Endothelial cell of umbilical vein (primary cell): ENCODE results near the gene IBSP. TPM values are rescaled to one million over a fixed set of nuclear protein-coding genes. Genes with fewer than 3 reads are reported as not detected.

ENCODE experiments used
- BruUV-seq: library from RNA; stranded (reverse); fragments of 400-500 nt; replicated peaks from 2 replicates; lab custom pipeline; 2021; lab: Mats Ljungman, UMichigan
- CTCF ChIA-PET: fragments of 300-600, 350-600 bp; sonication (Branson Sonifier 250); formaldehyde crosslinking; loops from one replicate; lab custom pipeline; 2021; ENCODE audit warnings: antibody characterized with exemption, inconsistent platforms; lab: Charles Lee
- POLR2A ChIA-PET: fragments of 300-600, 350-600 bp; sonication (Branson Sonifier 250); formaldehyde crosslinking; loops from one replicate; lab custom pipeline; 2021; ENCODE audit warnings: antibody characterized with exemption, inconsistent platforms; lab: Charles Lee
- DNase-seq: peaks from one replicate; pipeline ENCODE4 v3.0.0-alpha.2; 2011; ENCODE audit warnings: low read depth, low spot score
- FAIRE-seq: peaks from 2 replicates; lab custom pipeline; 2011; peaks lifted over from hg19 to GRCh38; lab: Jason Lieb, UNC
- H2AFZ ChIP-seq: 2 replicates; pipeline ENCODE4 v1.6.0; 2012; ENCODE audit warnings: low read depth, low read length, control low read depth, inconsistent platforms
- H3K27ac ChIP-seq: 2 replicates; pipeline ENCODE4 v1.5.1; 2011; ENCODE audit warnings: low read depth, mild to moderate bottlenecking, control low read depth, low read length, moderate library complexity; ENCODE audit not compliant: insufficient read depth
- H3K27me3 ChIP-seq, 2 experiments: 2 replicates each; pipeline versions ENCODE4 v1.6.0 to v1.6.1; 2011; ENCODE audit warnings: low read length in 2 of 2, mixed read lengths in 1 of 2; ENCODE audit not compliant: control insufficient read depth in 2 of 2, insufficient read depth in 2 of 2
- H3K36me3 ChIP-seq, 2 experiments: 2 replicates in 1 of 2; 3 replicates in 1 of 2; pipeline ENCODE4 v1.5.1; 2011; ENCODE audit warnings: low read length in 2 of 2, mild to moderate bottlenecking in 1 of 2, moderate library complexity in 1 of 2; ENCODE audit not compliant: control insufficient read depth in 2 of 2, insufficient read depth in 2 of 2; ENCODE audit errors: extremely low read depth in 1 of 2
- H3K4me1 ChIP-seq: 3 replicates; pipeline ENCODE4 v1.5.1; 2011; ENCODE audit warnings: mild to moderate bottlenecking, low read length; ENCODE audit not compliant: control insufficient read depth, insufficient read depth; ENCODE audit errors: extremely low read depth
- H3K4me2 ChIP-seq: 2 replicates; pipeline ENCODE4 v1.6.1; 2011; ENCODE audit warnings: low read length, control low read depth, mixed read lengths; ENCODE audit not compliant: insufficient read depth
- H3K4me3 ChIP-seq, 3 experiments: fragments of 200-600 bp in 1 of 3; sonication (generic), shearing (Covaris generic) in 1 of 3; replicated peaks in 1 of 3; 2 replicates each; pipeline ENCODE4 v1.5.1; 2011 to 2016; ENCODE audit warnings: control low read depth in 3 of 3, low read length in 3 of 3, mild to moderate bottlenecking in 2 of 3, inconsistent platforms in 1 of 3, low read depth in 1 of 3, moderate library complexity in 1 of 3; ENCODE audit not compliant: insufficient read depth in 1 of 3
- H3K79me2 ChIP-seq: 2 replicates; pipeline ENCODE4 v1.6.0; 2012; ENCODE audit warnings: low read length, inconsistent platforms; ENCODE audit not compliant: control insufficient read depth, insufficient read depth
- H3K9ac ChIP-seq: replicated peaks from 2 replicates; pipeline ENCODE3; 2011; ENCODE audit warnings: low read length, control low read depth; ENCODE audit not compliant: insufficient read depth; ENCODE audit errors: extremely low read depth
- H3K9me1 ChIP-seq: replicated peaks from 3 replicates; pipeline ENCODE4 v1.6.0; 2011; ENCODE audit warnings: mild to moderate bottlenecking, low read length; ENCODE audit not compliant: control insufficient read depth, insufficient read depth; ENCODE audit errors: extremely low read depth
- H3K9me3 ChIP-seq: replicated peaks from 2 replicates; pipeline ENCODE4 v1.5.1; 2012; ENCODE audit warnings: low read length, inconsistent platforms; ENCODE audit not compliant: control insufficient read depth, insufficient read depth
- H4K20me1 ChIP-seq: replicated peaks from 2 replicates; pipeline ENCODE3; 2011; ENCODE audit warnings: mild to moderate bottlenecking, low read length; ENCODE audit not compliant: control insufficient read depth, insufficient read depth; ENCODE audit errors: extremely low read depth
- EZH2 ChIP-seq: IDR thresholded peaks from 2 replicates; pipeline ENCODE4 v1.6.1; 2012; ENCODE audit warnings: borderline replicate concordance, low read depth, mild to moderate bottlenecking, moderate library complexity, low read length, inconsistent platforms; ENCODE audit not compliant: severe bottlenecking
- FOS ChIP-seq: IDR thresholded peaks from 2 replicates; pipeline ENCODE4 v1.6.1; 2011; ENCODE audit warnings: mild to moderate bottlenecking, low read length, moderate library complexity, borderline replicate concordance; ENCODE audit not compliant: insufficient read depth
- GATA2 ChIP-seq: IDR thresholded peaks from 2 replicates; pipeline ENCODE4 v1.7.0; 2011; ENCODE audit warnings: low read depth, mild to moderate bottlenecking, moderate library complexity, mixed read lengths, low read length; ENCODE audit not compliant: insufficient read length, insufficient read depth
- JUN ChIP-seq: IDR thresholded peaks from 2 replicates; pipeline ENCODE4 v1.6.1; 2011; ENCODE audit warnings: borderline replicate concordance, low read depth; ENCODE audit not compliant: insufficient read length, insufficient read depth
- MYC ChIP-seq: IDR thresholded peaks from one replicate; pipeline ENCODE4 v1.6.1; 2011; ENCODE audit warnings: mild to moderate bottlenecking, low read depth, low read length
- POLR2A ChIP-seq: IDR thresholded peaks from 2 replicates; pipeline ENCODE4 v1.6.1; 2012; ENCODE audit warnings: low read depth, mild to moderate bottlenecking, control low read depth, low read length
- POLR2AphosphoS5 ChIP-seq: IDR thresholded peaks from 2 replicates; pipeline ENCODE4 v1.6.1; 2012; ENCODE audit warnings: low read depth, mild to moderate bottlenecking, control low read depth, low read length, moderate library complexity; ENCODE audit not compliant: insufficient read depth
- dilution Hi-C: fragments of 300-500 bp; cut with MboI; formaldehyde crosslinking; loops from one replicate; pipeline ENCODE4 v1.15.0; 2019; ENCODE audit warnings: low sequenced_read_pairs; ENCODE audit not compliant: extremely low pct_ligation_motif_present
- intact Hi-C: fragments of 100-400 bp; cut with micrococcal nuclease; formaldehyde crosslinking; loops from one replicate; pipeline ENCODE4 v1.10.0; 2022
- polyA plus RNA-seq, 4 experiments: library from polyadenylated mRNA; depleted of rRNA in 3 of 4; stranded (reverse) in 3 of 4; unstranded in 1 of 4; fragments of >200 nt; gene quantifications; 2 replicates each; pipeline versions ENCODE4 v1.2.1 to v1.2.3, GENCODE V29; 2011 to 2012; ENCODE audit warnings: missing spikeins in 1 of 4
- total RNA-seq: library from RNA; stranded (reverse); gene quantifications from 2 replicates; pipeline ENCODE4 v1.2.3, GENCODE V29; 2021
- TF ChIP-seq, protein P1 (sequence below), 2 donors: IDR thresholded peaks; 1 replicate in 1 of 2; 2 replicates in 1 of 2; pipeline ENCODE4 v1.5.1; 2011; ENCODE audit warnings: low read length in 2 of 2, mild to moderate bottlenecking in 2 of 2, moderate library complexity in 2 of 2, control low read depth in 1 of 2, inconsistent platforms in 1 of 2, low read depth in 1 of 2; ENCODE audit not compliant: insufficient read depth in 1 of 2; ENCODE audit errors: extremely low read depth in 1 of 2
- TF ChIP-seq, protein P2 (sequence below): IDR thresholded peaks from 2 replicates; pipeline ENCODE4 v1.6.1; 2011; ENCODE audit not compliant: insufficient read depth, insufficient read length

The IBSP gene
- total and polyA plus RNA-seq, 2 donors (not counting 3 experiments of a cell fraction or from before 2014, with no cell fraction given): not detected

GRCh38 chr4:87806520-87806919 lies 7.2 kb downstream of the IBSP start:
- Histone ChIP-seq H3K27me3 (peaks cover 0 to 2% of the 10 kb centered on the region in 2 experiments), H3K9ac (no peak overlapping the region), H3K4me2 (no peak overlapping the region), H3K4me3 (no peak overlapping the region), H3K27ac (no peak overlapping the region), H3K79me2 (no peaks in the 10 kb centered on the region), H4K20me1 (no peaks in the 10 kb centered on the region), H2AFZ (no peak overlapping the region), H3K9me1 (no peaks in the 10 kb centered on the region), H3K36me3 (no peaks in the 10 kb centered on the region), H3K4me1 (no peaks in the 10 kb centered on the region), H3K9me3 (no peaks in the 10 kb centered on the region)
- no peak for FAIRE-seq
- intact Hi-C loops (no loop called here), dilution Hi-C loops (no loop called here)
- CTCF ChIA-PET: no interaction called here
- no peak for DNase-seq
- TF ChIP-seq, protein P1, sequence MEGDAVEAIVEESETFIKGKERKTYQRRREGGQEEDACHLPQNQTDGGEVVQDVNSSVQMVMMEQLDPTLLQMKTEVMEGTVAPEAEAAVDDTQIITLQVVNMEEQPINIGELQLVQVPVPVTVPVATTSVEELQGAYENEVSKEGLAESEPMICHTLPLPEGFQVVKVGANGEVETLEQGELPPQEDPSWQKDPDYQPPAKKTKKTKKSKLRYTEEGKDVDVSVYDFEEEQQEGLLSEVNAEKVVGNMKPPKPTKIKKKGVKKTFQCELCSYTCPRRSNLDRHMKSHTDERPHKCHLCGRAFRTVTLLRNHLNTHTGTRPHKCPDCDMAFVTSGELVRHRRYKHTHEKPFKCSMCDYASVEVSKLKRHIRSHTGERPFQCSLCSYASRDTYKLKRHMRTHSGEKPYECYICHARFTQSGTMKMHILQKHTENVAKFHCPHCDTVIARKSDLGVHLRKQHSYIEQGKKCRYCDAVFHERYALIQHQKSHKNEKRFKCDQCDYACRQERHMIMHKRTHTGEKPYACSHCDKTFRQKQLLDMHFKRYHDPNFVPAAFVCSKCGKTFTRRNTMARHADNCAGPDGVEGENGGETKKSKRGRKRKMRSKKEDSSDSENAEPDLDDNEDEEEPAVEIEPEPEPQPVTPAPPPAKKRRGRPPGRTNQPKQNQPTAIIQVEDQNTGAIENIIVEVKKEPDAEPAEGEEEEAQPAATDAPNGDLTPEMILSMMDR (IDR thresholded peaks at IDR 0.05; ENCODE audit: extremely low read depth in 1 of 2, insufficient read depth in 1 of 2, low read depth in 1 of 2, low read length in 2 of 2): no peak
- TF ChIP-seq POLR2A: no peak
- TF ChIP-seq JUN: no peak
- no peak for TF ChIP-seq GATA2
- TF ChIP-seq, protein P2, sequence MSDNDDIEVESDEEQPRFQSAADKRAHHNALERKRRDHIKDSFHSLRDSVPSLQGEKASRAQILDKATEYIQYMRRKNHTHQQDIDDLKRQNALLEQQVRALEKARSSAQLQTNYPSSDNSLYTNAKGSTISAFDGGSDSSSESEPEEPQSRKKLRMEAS: no peak
- no peak for TF ChIP-seq POLR2AphosphoS5
- no peak for TF ChIP-seq EZH2
- TF ChIP-seq FOS: no peak
- no peak for TF ChIP-seq MYC
- BruUV-seq: no TSS peak
- POLR2A ChIA-PET: no interaction called here
